Peyer's patch (tissue), 4 donors: ENCODE data around the gene BMPR1B.

Experiments used
- POLR2A ChIP-seq, 2 donors: fragments of 450-650 bp; IDR thresholded peaks; one replicate each; pipeline ENCODE4 v1.5.1; 2017; ENCODE audit warnings: antibody characterized with exemption in 2 of 2, mild to moderate bottlenecking in 2 of 2, moderate library complexity in 2 of 2
- TF ChIP-seq, protein P1 (sequence below), 6 experiments: fragments of 450-650 bp in 4 of 6; fragments of 200-600 bp in 2 of 6; sonication (generic) in 1 of 6; IDR thresholded peaks; one replicate each; pipeline ENCODE4 v1.5.1; 2017 to 2019; ENCODE audit warnings: antibody characterized with exemption in 6 of 6, mild to moderate bottlenecking in 3 of 6, moderate library complexity in 1 of 6

- TF ChIP-seq POLR2A (IDR thresholded peaks at IDR 0.05), result no peak
- TF ChIP-seq, protein P1, sequence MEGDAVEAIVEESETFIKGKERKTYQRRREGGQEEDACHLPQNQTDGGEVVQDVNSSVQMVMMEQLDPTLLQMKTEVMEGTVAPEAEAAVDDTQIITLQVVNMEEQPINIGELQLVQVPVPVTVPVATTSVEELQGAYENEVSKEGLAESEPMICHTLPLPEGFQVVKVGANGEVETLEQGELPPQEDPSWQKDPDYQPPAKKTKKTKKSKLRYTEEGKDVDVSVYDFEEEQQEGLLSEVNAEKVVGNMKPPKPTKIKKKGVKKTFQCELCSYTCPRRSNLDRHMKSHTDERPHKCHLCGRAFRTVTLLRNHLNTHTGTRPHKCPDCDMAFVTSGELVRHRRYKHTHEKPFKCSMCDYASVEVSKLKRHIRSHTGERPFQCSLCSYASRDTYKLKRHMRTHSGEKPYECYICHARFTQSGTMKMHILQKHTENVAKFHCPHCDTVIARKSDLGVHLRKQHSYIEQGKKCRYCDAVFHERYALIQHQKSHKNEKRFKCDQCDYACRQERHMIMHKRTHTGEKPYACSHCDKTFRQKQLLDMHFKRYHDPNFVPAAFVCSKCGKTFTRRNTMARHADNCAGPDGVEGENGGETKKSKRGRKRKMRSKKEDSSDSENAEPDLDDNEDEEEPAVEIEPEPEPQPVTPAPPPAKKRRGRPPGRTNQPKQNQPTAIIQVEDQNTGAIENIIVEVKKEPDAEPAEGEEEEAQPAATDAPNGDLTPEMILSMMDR (IDR thresholded peaks at IDR 0.05), result no peak
Observed at GRCh38 chr4:95106408-95106928, 348.7 kb downstream of the BMPR1B start.
